Neural cell (in vitro differentiated cells): ENCODE measurements around the gene LNP1. TPM values are rescaled to one million over a fixed set of nuclear protein-coding genes. Genes with fewer than 3 reads are reported as not detected.

Experiments
- H2AFZ ChIP-seq: fragments of 200-600, 300-800 bp; sonication (generic), shearing (Covaris generic); 2 replicates; pipeline ENCODE4 v1.6.0; 2014; ENCODE audit warnings: low read depth, mild to moderate bottlenecking, antibody characterized with exemption, low read length, moderate library complexity
- H3F3A ChIP-seq: fragments of 200-600 bp; shearing (Covaris generic); 2 replicates; pipeline ENCODE4 v1.6.1; 2016; ENCODE audit warnings: mild to moderate bottlenecking, moderate library complexity, mixed read lengths, antibody characterized with exemption, low read length; ENCODE audit not compliant: insufficient read depth, poor library complexity, severe bottlenecking
- H3K27ac ChIP-seq: fragments of 200-600, 300-800 bp; sonication (generic), shearing (Covaris generic); 2 replicates; pipeline ENCODE4 v1.5.1; 2014; ENCODE audit warnings: mild to moderate bottlenecking, low read length, moderate library complexity
- H3K27me3 ChIP-seq: fragments of 300-800, 200-600 bp; sonication (generic), shearing (Covaris generic); 2 replicates; pipeline ENCODE4 v1.6.0; 2014; ENCODE audit warnings: mild to moderate bottlenecking, low read depth, low read length, moderate library complexity; ENCODE audit not compliant: insufficient read depth
- H3K36me3 ChIP-seq: fragments of 300-800, 200-600 bp; sonication (generic), shearing (Covaris generic); 2 replicates; pipeline ENCODE4 v1.5.1; 2014; ENCODE audit warnings: mild to moderate bottlenecking, antibody characterized with exemption, low read length, moderate library complexity; ENCODE audit not compliant: insufficient read depth
- H3K4me2 ChIP-seq: fragments of 300-800, 200-600 bp; sonication (generic), shearing (Covaris generic); 2 replicates; pipeline ENCODE4 v1.6.0; 2014; ENCODE audit warnings: mild to moderate bottlenecking, low read length
- H3K4me3 ChIP-seq: fragments of 300-800, 200-600 bp; sonication (generic), shearing (Covaris generic); 2 replicates; pipeline ENCODE4 v1.5.1; 2014; ENCODE audit warnings: mild to moderate bottlenecking, low read length, moderate library complexity
- H3K79me2 ChIP-seq: fragments of 200-600 bp; shearing (Covaris generic); replicated peaks from 2 replicates; pipeline ENCODE4 v1.6.0; 2014; ENCODE audit warnings: mild to moderate bottlenecking, low read length, moderate library complexity; ENCODE audit not compliant: insufficient read depth
- H3K9ac ChIP-seq: fragments of 300-800, 200-600 bp; sonication (generic), shearing (Covaris generic); 2 replicates; pipeline ENCODE4 v1.6.1; 2016; ENCODE audit warnings: mild to moderate bottlenecking, low read length, mixed read lengths
- H3K9me2 ChIP-seq: fragments of 200-600 bp; shearing (Covaris generic); 2 replicates; pipeline ENCODE4 v1.6.1; 2016; ENCODE audit warnings: mild to moderate bottlenecking, low read length, mixed read lengths; ENCODE audit not compliant: insufficient read depth
- H3K9me3 ChIP-seq: fragments of 200-600, 300-800 bp; sonication (generic), shearing (Covaris generic); 2 replicates; pipeline ENCODE4 v1.6.1; 2016; ENCODE audit warnings: mild to moderate bottlenecking, mixed run types, low read length, moderate library complexity, mixed read lengths
- H4K20me1 ChIP-seq: fragments of 200-600 bp; shearing (Covaris generic); 2 replicates; pipeline ENCODE4 v1.6.1; 2016; ENCODE audit warnings: mild to moderate bottlenecking, mixed run types; ENCODE audit not compliant: insufficient read depth
- EP300 ChIP-seq: fragments of 450-650 bp; conservative IDR thresholded peaks from 2 replicates; pipeline ENCODE4 v1.6.1; 2014; ENCODE audit warnings: antibody characterized with exemption, mild to moderate bottlenecking, moderate library complexity; ENCODE audit not compliant: poor library complexity, severe bottlenecking
- EZH2 ChIP-seq: fragments of 200-600, 300-800 bp; shearing (Covaris generic), sonication (generic); IDR thresholded peaks from 2 replicates; pipeline ENCODE4 v1.6.1; 2014; ENCODE audit warnings: antibody characterized with exemption, low read length, borderline replicate concordance, mild to moderate bottlenecking; ENCODE audit not compliant: insufficient read depth, poor library complexity, severe bottlenecking
- MXI1 ChIP-seq: fragments of 450-650 bp; conservative IDR thresholded peaks from 2 replicates; pipeline ENCODE4 v1.6.1; 2014; ENCODE audit warnings: antibody characterized with exemption, mild to moderate bottlenecking; ENCODE audit not compliant: poor library complexity, severe bottlenecking
- POLR2AphosphoS5 ChIP-seq: IDR thresholded peaks from 2 replicates; pipeline ENCODE4 v1.6.1; 2012
- RAD21 ChIP-seq: fragments of 450-650 bp; conservative IDR thresholded peaks from 2 replicates; pipeline ENCODE4 v1.6.1; 2014; ENCODE audit warnings: antibody characterized with exemption, mild to moderate bottlenecking, moderate library complexity
- SMC3 ChIP-seq: fragments of 450-650 bp; conservative IDR thresholded peaks from 2 replicates; pipeline ENCODE4 v1.6.1; 2014; ENCODE audit warnings: antibody characterized with exemption, mild to moderate bottlenecking, moderate library complexity; ENCODE audit not compliant: poor library complexity
- TAF1 ChIP-seq: IDR thresholded peaks from 2 replicates; pipeline ENCODE4 v1.6.1; 2012; ENCODE audit warnings: low read depth
- polyA plus RNA-seq: library from polyadenylated mRNA; depleted of rRNA; stranded (reverse); fragments of >200 nt; gene quantifications from 2 replicates; pipeline ENCODE4 v1.2.3, GENCODE V29; 2014
- TF ChIP-seq, protein P1 (sequence below): fragments of 450-650 bp; IDR thresholded peaks from 2 replicates; pipeline ENCODE4 v1.5.1; 2014; ENCODE audit warnings: antibody characterized with exemption, mild to moderate bottlenecking, moderate library complexity; ENCODE audit not compliant: poor library complexity, severe bottlenecking
- TF ChIP-seq, protein P2 (sequence below): IDR thresholded peaks from 2 replicates; pipeline ENCODE4 v1.6.1; 2012; ENCODE audit warnings: borderline replicate concordance

LNP1 gene
- polyA plus RNA-seq, 1 donor from 2014 or later = 19.2 TPM

DNA sequence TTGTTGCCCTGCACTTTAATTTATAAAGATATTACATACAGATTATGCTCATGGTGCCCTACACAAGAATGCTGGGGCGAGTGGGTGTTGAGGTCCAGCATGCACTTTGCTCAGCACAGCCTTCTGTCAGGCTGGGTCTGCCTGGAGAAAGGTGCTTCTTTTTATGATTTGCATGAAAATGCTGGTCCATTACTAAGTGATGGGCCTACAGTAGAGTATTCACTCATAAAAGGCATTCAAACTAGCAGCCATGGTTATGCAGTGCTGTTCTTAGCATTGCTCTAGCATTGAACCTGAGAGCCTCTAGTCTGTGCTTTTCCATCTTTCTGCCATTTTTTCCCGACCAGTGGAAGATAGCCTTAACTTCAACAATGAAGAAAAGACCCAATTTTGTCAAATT lies 12.3 kb downstream of the LNP1 start:
- TF ChIP-seq TAF1 = no peak
- no peak for TF ChIP-seq EZH2
- TF ChIP-seq POLR2AphosphoS5 = no peak
- no peak for TF ChIP-seq RAD21
- no peak for TF ChIP-seq MXI1
- TF ChIP-seq, protein P1, sequence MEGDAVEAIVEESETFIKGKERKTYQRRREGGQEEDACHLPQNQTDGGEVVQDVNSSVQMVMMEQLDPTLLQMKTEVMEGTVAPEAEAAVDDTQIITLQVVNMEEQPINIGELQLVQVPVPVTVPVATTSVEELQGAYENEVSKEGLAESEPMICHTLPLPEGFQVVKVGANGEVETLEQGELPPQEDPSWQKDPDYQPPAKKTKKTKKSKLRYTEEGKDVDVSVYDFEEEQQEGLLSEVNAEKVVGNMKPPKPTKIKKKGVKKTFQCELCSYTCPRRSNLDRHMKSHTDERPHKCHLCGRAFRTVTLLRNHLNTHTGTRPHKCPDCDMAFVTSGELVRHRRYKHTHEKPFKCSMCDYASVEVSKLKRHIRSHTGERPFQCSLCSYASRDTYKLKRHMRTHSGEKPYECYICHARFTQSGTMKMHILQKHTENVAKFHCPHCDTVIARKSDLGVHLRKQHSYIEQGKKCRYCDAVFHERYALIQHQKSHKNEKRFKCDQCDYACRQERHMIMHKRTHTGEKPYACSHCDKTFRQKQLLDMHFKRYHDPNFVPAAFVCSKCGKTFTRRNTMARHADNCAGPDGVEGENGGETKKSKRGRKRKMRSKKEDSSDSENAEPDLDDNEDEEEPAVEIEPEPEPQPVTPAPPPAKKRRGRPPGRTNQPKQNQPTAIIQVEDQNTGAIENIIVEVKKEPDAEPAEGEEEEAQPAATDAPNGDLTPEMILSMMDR = no peak
- no peak for TF ChIP-seq EP300
- TF ChIP-seq, protein P2, sequence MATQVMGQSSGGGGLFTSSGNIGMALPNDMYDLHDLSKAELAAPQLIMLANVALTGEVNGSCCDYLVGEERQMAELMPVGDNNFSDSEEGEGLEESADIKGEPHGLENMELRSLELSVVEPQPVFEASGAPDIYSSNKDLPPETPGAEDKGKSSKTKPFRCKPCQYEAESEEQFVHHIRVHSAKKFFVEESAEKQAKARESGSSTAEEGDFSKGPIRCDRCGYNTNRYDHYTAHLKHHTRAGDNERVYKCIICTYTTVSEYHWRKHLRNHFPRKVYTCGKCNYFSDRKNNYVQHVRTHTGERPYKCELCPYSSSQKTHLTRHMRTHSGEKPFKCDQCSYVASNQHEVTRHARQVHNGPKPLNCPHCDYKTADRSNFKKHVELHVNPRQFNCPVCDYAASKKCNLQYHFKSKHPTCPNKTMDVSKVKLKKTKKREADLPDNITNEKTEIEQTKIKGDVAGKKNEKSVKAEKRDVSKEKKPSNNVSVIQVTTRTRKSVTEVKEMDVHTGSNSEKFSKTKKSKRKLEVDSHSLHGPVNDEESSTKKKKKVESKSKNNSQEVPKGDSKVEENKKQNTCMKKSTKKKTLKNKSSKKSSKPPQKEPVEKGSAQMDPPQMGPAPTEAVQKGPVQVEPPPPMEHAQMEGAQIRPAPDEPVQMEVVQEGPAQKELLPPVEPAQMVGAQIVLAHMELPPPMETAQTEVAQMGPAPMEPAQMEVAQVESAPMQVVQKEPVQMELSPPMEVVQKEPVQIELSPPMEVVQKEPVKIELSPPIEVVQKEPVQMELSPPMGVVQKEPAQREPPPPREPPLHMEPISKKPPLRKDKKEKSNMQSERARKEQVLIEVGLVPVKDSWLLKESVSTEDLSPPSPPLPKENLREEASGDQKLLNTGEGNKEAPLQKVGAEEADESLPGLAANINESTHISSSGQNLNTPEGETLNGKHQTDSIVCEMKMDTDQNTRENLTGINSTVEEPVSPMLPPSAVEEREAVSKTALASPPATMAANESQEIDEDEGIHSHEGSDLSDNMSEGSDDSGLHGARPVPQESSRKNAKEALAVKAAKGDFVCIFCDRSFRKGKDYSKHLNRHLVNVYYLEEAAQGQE = no peak
- TF ChIP-seq SMC3 = no peak
- Histone ChIP-seq H3K4me2 (no peak overlapping the region), H3K27me3 (no peaks in the 10 kb centered on the region)

DNA sequence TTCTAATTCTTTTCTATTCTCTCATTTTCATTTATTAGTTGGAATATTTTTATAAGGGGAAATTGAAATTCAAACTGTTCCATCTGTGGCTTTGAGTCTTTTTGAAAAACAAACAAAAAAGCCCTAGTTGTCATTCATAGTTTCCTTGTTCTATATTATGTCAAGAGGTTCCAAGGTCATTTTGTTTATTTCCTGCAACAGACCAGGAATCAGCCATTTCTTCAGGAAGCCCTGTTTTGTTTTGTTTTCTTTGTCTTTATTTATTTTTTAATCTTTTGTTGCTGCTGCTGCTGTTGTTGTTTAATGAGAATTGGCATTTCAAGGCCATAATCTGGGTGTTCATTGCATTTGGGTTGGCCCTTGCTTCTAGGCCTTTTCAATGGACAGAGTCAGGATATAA lies 14.8 kb downstream of the LNP1 start:
- no peaks in the 10 kb centered on the region for H3K27me3 ChIP-seq
- TF ChIP-seq RAD21 (no peak), EP300 (no peak), MXI1 (no peak), EZH2 (no peak), POLR2AphosphoS5 (no peak), SMC3 (no peak), TAF1 (no peak)
- TF ChIP-seq, protein P2 = no peak
- TF ChIP-seq, protein P1 = no peak
- no peak overlapping the region for H3K9ac ChIP-seq
- no peaks in the 10 kb centered on the region for H3K9me3 ChIP-seq
- no peaks in the 10 kb centered on the region for H3K9me2 ChIP-seq
- H3K4me2 ChIP-seq = no peak overlapping the region
- no peaks in the 10 kb centered on the region for H3K36me3 ChIP-seq
- no peak overlapping the region for H2AFZ ChIP-seq
- no peak overlapping the region for H3K4me3 ChIP-seq
- no peaks in the 10 kb centered on the region for H3F3A ChIP-seq
- H3K27ac ChIP-seq = no peak overlapping the region
- H3K79me2 ChIP-seq = no peaks in the 10 kb centered on the region
- H4K20me1 ChIP-seq = no peaks in the 10 kb centered on the region

More for the DNA sequence above, 12.3 kb downstream of the LNP1 start:
- H2AFZ ChIP-seq = no peak overlapping the region
- H3K4me3 ChIP-seq = no peak overlapping the region
- no peaks in the 10 kb centered on the region for H3K9me3 ChIP-seq
- H3K79me2 ChIP-seq = no peaks in the 10 kb centered on the region
- H3F3A ChIP-seq = no peaks in the 10 kb centered on the region
- no peaks in the 10 kb centered on the region for H4K20me1 ChIP-seq
- no peak overlapping the region for H3K27ac ChIP-seq
- H3K9me2 ChIP-seq = no peaks in the 10 kb centered on the region
- no peaks in the 10 kb centered on the region for H3K36me3 ChIP-seq
- no peak overlapping the region for H3K9ac ChIP-seq
